Ishikawa (cell line): ENCODE results near the gene PHF21A.

Experiments used
- CEBPB ChIP-seq: IDR thresholded peaks from 2 replicates; pipeline ENCODE4 v1.6.1; 2012
- CREB1 ChIP-seq: IDR thresholded peaks from 2 replicates; pipeline ENCODE4 v1.6.1; 2012; ENCODE audit warnings: low read depth
- EGR1 ChIP-seq: IDR thresholded peaks from 2 replicates; pipeline ENCODE4 v1.6.1; 2012
- EP300 ChIP-seq: IDR thresholded peaks from 2 replicates; pipeline ENCODE4 v1.6.1; 2012; ENCODE audit warnings: borderline replicate concordance
- FOXM1 ChIP-seq: IDR thresholded peaks from 2 replicates; pipeline ENCODE4 v1.6.1; 2012; ENCODE audit warnings: low read depth, borderline replicate concordance
- MAX ChIP-seq: IDR thresholded peaks from 2 replicates; pipeline ENCODE4 v1.6.1; 2012
- NFIC ChIP-seq: IDR thresholded peaks from 2 replicates; pipeline ENCODE4 v1.6.1; 2012
- RAD21 ChIP-seq: IDR thresholded peaks from 2 replicates; pipeline ENCODE4 v1.6.1; 2012; ENCODE audit warnings: low read depth
- REST ChIP-seq: IDR thresholded peaks from 2 replicates; pipeline ENCODE4 v1.6.1; 2012; ENCODE audit warnings: low read depth, mild to moderate bottlenecking
- TAF1 ChIP-seq: IDR thresholded peaks from 2 replicates; pipeline ENCODE4 v1.6.1; 2012; ENCODE audit warnings: low read depth, mild to moderate bottlenecking
- TCF12 ChIP-seq: IDR thresholded peaks from 2 replicates; pipeline ENCODE4 v1.6.1; 2012; ENCODE audit warnings: low read depth
- TEAD4 ChIP-seq: IDR thresholded peaks from 2 replicates; pipeline ENCODE4 v1.6.1; 2012
- USF1 ChIP-seq: IDR thresholded peaks from 2 replicates; pipeline ENCODE4 v1.6.1; 2012
- YY1 ChIP-seq: IDR thresholded peaks from 2 replicates; pipeline ENCODE4 v1.6.1; 2012; ENCODE audit warnings: low read depth
- ZBTB7A ChIP-seq: IDR thresholded peaks from 2 replicates; pipeline ENCODE4 v1.6.1; 2012; ENCODE audit warnings: low read depth

PHF21A gene

GRCh38 chr11:45919806-45920530 lies 201.3 kb downstream of the PHF21A start:
- TF ChIP-seq TCF12 (no peak), USF1 (no peak), TEAD4 (no peak), TAF1 (no peak), RAD21 (no peak), EGR1 (no peak), REST (no peak), CEBPB (no peak), MAX (no peak), EP300 (no peak), NFIC (no peak), YY1 (no peak), ZBTB7A (no peak), CREB1 (no peak)

DNA sequence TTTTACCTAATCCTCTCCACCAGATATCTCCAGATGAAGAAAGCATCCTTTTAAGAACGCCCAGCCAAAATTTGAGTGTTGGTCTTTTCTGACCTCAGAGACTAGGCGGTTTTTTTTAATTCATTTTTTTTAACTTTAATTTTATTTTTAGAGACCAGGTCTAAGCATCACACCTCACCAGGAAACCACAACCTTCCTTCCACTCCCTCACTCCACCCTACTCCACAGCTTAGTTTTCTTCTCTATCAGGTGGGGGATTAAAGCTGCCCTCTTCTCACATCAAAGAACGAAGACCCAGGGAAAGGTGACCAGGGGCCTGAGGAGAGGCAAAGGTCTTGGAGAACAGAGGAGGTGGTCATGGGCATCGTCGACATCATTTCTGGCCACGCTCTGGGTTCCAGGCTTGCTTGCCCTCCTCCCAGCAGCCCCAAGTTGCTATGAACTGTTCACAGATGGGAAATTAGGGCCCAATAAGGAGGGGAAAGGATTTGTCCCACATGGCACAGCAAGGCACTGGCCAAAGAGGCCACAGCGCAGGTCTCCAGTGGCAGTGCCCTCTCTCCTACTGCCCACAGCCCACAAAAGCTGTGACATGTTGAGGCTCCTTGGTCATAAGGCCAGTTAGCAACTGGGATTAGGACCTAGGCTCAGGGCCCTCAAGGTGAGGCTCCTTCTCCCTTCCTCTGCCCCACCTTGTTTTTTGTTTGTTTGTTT lies 202.1 kb downstream of the PHF21A start:
- TF ChIP-seq YY1 (no peak), ZBTB7A (no peak), MAX (no peak)

DNA sequence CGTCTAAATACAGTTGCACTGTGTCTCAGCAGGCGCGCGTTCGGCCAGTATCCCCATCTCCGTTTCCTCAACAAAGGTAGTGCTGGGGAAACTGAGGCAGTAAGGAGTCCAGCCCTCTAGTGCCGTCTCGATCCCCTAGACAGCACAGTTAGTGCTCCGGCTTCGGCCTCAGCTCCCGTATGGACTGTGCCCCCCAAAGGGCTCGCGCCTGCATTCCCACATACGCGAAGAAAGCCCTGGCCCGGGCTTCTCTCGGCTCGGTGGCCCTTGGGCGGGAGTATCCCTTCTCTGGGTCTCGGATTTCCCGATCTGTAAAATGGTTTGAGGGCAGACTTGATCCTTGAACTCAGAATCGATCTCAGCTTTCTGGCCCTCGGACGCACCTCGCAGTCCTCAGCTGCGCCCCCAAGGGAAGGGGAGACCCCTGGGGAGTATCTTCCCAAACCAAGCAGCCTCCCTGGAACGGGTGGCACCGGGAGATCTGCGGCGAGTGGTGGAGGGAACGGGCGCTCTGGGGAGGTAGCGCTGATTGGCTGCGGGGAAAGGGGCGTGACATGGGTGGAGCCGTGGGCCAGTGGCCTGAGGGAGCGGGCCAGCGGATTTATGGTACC lies 202.8 kb downstream of the PHF21A start:
- TF ChIP-seq ZBTB7A (peak; percentile 54; the same call in 1 of the 2 replicates), MAX (0 out of 2 replicates have a peak, but pooled peaks have one; percentile 45), TAF1 (no peak), CEBPB (no peak), CREB1 (no peak), USF1 (no peak), EP300 (no peak), EGR1 (no peak), NFIC (no peak), TCF12 (no peak), REST (no peak), RAD21 (no peak), YY1 (peak; percentile 20; the same call in 1 of the 2 replicates), FOXM1 (no peak)

DNA sequence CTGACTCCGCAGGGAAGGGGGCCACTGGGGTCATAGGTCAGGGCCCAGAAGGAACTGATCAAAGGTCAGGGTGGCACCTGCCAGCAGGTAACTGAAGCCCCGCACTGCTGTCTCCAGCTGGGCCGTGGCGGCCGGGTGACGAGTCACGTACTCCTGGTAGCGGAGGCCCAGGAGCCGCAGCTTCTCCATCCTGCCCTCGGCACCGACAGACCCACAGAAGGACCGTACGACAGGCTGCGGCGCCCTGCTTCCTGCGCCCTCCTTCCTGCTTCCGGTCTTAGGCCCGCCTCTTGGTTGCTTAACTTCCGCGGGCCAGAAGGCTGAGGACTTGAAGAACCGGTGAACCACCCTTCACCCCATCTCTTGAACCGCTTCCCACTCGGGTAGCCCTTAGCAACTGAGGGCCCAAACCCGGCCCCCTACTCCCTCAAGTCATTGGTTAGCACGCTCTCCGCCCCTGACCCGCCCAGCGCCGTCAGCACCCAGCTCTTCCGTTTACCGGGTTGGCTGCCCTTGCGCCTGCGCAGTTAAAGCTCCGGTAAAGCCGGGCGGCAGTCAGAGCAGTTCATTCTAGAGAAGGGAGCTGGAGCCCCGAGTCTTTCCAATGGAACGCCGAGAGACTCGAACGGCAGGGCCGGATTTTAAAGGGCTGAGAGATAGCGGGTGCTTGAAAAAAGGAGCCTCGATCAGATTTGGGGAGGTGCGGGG lies 203.5 kb downstream of the PHF21A start, which contains the start of gene PEX16:
TSS of gene PEX16 (minus strand) at position 255 of the 708 bp plus-strand sequence. CDS start at position 189, 66 bp downstream.
- no peak for TF ChIP-seq REST
- 0 out of 2 replicates have a peak, but pooled peaks have one; percentile 13 for TF ChIP-seq ZBTB7A
- TF ChIP-seq EGR1, result no peak
- peak; percentile 59 for TF ChIP-seq MAX
- TF ChIP-seq USF1, result no peak
- peak; percentile 98 for TF ChIP-seq CEBPB
- TF ChIP-seq TEAD4, result no peak
- TF ChIP-seq RAD21, result 0 out of 2 replicates have a peak, but pooled peaks have one; percentile 1
- TF ChIP-seq CREB1, result peak; percentile 27; the same call in 1 of the 2 replicates
- TF ChIP-seq TAF1, result peak; percentile 70
- 0 out of 2 replicates have a peak, but pooled peaks have one; percentile 25 for TF ChIP-seq EP300
- peak; percentile 45; the same call in 1 of the 2 replicates for TF ChIP-seq TCF12
- TF ChIP-seq YY1, result no peak
- TF ChIP-seq FOXM1, result peak; percentile 54; the same call in 1 of the 2 replicates
- peak; percentile 53 for TF ChIP-seq NFIC
